Subcutaneous adipose tissue (tissue), 4 donors: Measurements from ENCODE around the gene AADACL3. TPM values are rescaled to one million over a fixed set of nuclear protein-coding genes. Genes with fewer than 3 reads are reported as not detected.

ENCODE experiments used
- CTCF ChIP-seq: fragments of 450-650 bp; IDR thresholded peaks from one replicate; pipeline ENCODE4 v1.5.1; 2016; ENCODE audit warnings: low read depth, mild to moderate bottlenecking, control low read depth, antibody characterized with exemption, moderate library complexity
- total RNA-seq, 4 donors: library from RNA; depleted of rRNA; stranded (reverse); fragments of >200 nt; gene quantifications; one replicate each; pipeline ENCODE4 v1.1.0, GENCODE V29; 2016

AADACL3 gene
- total RNA-seq, 4 donors from 2014 or later, result 0.16 to 0.19 TPM; not detected in 2

- TF ChIP-seq CTCF, result no peak
Observed at GRCh38 chr1:12690156-12690555, 25.8 kb upstream of the AADACL3 start.

- no peak for TF ChIP-seq CTCF
Observed at GRCh38 chr1:12692967-12693782, 22.7 kb upstream of the AADACL3 start.

GRCh38 chr1:12696658-12697057, 19.3 kb upstream of the AADACL3 start:
- TF ChIP-seq CTCF, result no peak

- TF ChIP-seq CTCF, result no peak
Observed at GRCh38 chr1:12697397-12697796, 18.5 kb upstream of the AADACL3 start.

GRCh38 chr1:12703821-12704451, 12.0 kb upstream of the AADACL3 start:
- TF ChIP-seq CTCF, result no peak

GRCh38 chr1:12706061-12706460, 9.8 kb upstream of the AADACL3 start:
- TF ChIP-seq CTCF, result no peak

- no peak for TF ChIP-seq CTCF
Observed at GRCh38 chr1:12708396-12709090, 7.4 kb upstream of the AADACL3 start.
